D341Med (cell line): ENCODE measurements around the gene FXYD4.

Experiments
- DNase-seq: peaks from one replicate; pipeline ENCODE4 v3.0.0; 2012; ENCODE audit warnings: low spot score

Gene FXYD4

GRCh38 chr10:43344051-43344450 is 27.4 kb upstream of the FXYD4 start:
- no peak for DNase-seq

DNA sequence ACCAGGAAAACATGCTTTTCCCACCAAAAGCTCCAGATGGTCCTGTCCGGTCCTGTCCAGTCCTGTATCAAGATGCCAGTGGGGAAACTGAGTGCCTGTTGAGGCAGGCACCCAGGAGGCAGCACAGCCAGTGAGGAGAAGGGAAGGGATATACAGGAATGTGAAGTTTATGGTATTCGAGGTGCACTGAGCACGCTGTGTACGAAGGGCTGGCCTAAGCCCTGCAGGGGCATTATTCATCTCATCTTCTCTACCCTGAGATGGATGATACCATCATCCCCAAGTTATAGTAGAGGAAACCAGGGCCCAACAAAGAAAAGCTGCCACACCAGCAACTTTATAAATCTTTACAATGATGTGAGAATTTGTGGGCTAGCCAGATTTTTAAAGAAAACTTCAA is 23.4 kb upstream of the FXYD4 start:
- no peak for DNase-seq

DNA sequence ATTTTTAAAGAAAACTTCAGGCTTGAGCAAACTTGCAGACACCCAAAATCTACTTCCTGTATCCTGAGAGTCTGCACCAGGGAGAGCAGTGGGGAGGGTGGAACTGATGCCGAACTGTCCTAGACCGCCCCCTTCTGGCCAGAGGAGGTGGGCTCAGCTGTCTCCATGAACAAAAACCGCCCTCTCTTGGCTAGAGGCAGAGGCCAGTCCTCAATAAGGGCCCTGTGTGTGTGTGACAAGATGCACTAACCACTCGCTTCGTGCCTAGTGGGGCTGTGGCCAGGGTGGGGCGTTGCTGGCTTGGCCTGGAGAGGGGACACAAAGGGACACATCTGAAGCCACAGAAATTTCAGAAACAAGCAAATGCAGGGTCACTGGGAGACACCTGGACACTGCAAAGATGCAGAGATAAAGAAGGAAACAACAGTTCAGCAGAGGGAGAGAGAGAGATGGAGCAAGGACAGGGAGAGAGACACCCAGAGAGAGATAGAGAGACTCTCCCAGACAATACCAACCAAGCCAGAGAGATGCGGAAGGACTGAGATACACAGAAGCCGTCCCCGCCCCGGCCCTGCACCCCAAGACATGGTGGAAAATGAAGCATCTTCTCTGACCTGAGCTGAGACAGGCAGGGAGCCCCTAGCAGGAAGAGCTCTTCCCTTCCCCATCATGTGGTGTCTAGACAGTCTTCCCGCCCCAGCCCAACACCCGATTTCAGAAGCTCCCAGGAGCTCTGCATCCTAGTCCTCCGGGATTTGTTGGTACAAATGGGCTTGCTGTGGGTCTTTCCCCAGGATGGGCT is 22.7 kb upstream of the FXYD4 start:
- peak; percentile 93 for DNase-seq

GRCh38 chr10:43350156-43350555 is 21.3 kb upstream of the FXYD4 start:
- DNase-seq: no peak

GRCh38 chr10:43350686-43351085 is 20.8 kb upstream of the FXYD4 start:
- DNase-seq: no peak

- no peak for DNase-seq
Observed at GRCh38 chr10:43351301-43351700, 20.1 kb upstream of the FXYD4 start.

DNA sequence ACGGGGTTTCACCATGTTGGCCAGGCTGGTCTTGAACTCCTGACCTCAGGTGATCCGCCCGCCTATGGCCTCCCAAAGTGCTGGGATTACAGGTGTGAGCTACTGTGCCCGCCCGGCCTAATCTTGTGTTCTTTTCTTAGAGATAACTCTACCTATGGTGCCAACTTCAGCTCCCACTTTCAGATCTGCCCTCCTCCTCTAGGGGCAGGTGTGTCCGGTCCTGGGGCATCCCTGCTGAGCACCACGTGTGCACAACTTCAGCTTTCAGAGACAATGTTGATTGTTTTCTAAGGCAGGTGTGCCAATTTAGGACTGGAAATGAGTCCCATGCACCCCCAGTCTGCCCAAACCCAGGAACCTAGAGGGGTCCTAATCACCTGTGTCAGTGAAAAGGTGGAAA is 18.5 kb upstream of the FXYD4 start:
- DNase-seq: no peak

DNA sequence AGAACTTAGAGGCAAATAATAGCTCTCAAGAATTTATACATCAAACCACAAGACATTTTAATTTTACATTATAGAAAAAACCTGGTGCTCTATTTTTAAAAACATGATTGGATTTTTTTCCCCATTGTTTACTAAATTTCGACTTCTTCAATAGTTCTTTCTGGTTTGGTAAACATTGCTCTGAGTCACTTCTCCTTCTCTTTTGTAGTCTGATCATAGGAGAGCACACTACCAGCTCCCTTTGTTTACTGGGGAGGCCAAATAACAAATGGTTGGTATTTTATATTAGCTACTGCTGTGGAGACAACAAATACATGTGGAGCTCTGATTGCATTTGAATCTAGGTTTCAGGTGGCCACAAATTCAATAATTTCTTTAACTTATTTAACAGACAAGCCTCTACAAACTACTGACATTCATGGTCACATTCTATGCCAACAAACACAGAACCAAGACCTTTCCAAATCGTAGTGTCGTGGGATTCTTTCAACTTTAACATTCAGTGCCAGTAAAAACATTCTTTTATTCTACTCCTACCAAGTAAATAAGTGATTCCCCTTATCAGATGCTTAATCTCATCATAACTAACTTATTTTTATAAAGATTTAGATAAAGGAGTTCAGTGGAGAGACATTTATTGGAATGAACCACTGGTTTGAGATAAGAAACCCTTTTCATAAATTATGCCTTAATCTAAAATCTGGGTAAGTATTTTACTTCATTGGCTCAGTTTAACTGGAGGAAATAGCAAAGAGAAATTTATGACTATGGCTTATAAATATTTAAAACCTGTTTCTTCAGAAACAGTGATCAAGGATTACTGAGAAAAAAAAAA is 17.7 kb upstream of the FXYD4 start:
- DNase-seq: no peak

- DNase-seq: peak; percentile 17
Observed at GRCh38 chr10:43354330-43354635, 17.2 kb upstream of the FXYD4 start.

- DNase-seq: no peak
Observed at GRCh38 chr10:43354879-43355380, 16.5 kb upstream of the FXYD4 start.

DNA sequence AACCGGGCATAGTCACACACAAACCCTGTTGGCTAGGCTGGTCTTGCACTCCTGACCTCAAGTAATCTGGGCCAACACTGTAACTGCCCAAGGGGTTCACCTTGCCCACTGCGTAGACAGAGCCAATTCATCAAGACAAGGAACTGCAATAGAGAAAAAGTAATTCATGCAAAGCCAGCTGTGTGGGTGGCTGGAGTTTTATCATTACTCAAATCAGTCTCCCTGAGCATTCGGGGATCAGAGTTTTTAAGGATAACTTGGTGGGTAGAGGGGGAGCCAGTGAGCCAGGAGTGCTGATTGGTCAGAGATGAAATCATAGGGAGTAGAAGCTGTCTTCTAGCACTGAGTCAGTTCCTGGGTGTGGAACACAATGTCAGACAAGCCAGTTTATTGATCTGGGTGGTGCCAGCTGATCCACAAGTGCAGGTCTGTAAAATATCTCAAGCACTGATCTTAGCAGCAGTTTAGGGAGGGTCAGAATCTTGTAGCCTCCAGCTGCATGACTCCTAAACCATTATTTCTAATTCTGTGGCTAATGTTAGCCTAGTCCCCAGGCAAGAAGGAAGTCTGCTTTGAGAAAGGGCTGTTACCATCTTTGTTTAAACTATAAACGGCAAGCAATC is 15.6 kb upstream of the FXYD4 start:
- no peak for DNase-seq

- DNase-seq: peak; percentile 7
Observed at GRCh38 chr10:43360086-43360485, 11.3 kb upstream of the FXYD4 start.

DNA sequence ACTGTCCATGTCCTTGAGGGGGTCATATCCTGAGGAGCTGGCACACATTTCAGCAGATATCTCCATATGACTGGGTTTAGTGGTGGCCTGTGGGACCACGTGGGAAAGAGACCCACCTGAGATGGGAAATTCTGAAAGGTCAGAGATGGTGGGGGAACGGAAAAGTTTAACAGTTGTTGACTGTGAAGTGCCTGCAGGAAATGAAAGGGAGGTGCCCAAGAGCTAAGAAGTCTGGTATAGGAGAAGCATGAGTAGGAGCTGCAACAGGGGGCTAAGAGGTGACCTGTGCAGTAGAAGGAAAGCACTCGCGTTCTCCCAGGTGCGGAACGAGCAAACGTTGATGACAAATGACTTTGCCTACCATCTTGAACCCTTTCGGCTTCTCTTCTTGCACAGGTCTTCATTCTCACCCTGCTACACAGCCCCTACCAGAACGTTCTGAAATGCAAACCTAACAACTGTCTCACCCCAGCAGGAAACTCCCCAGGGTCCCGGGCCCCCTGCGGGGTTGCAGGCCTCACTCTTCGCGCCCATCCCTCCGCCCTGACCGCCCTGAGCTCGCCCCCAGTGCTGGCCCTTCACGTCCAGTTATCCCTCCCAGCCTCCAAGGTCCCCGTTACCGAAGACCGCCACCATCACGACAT is 9.8 kb upstream of the FXYD4 start:
- DNase-seq: peak; percentile 13

- DNase-seq: peak; percentile 49
Observed at GRCh38 chr10:43362191-43362839, 9.1 kb upstream of the FXYD4 start.

DNA sequence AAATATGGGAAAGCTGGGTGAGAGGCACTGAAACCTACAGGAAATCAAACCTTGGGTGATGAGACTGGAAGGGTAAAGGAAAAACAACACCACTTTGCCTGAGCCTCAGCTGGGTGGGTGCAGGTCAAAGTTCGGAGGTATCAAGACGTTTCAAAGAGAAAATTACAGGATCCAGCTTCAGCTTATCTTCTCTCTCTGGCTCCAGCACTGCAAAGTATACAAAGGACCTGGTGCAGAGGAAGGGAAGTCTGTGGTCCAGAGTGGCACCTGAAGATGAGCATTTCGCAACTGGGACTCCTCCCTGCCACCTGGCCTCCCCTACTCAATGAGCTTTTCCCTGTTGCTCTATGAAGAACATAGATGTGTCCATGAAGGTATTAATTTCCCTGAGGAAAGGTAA is 6.4 kb upstream of the FXYD4 start:
- peak; percentile 12 for DNase-seq

GRCh38 chr10:43369921-43370320 is 1.5 kb upstream of the FXYD4 start:
- DNase-seq: no peak

GRCh38 chr10:43370671-43371215 is 693 bp upstream of the FXYD4 start:
- DNase-seq: peak; percentile 33

DNA sequence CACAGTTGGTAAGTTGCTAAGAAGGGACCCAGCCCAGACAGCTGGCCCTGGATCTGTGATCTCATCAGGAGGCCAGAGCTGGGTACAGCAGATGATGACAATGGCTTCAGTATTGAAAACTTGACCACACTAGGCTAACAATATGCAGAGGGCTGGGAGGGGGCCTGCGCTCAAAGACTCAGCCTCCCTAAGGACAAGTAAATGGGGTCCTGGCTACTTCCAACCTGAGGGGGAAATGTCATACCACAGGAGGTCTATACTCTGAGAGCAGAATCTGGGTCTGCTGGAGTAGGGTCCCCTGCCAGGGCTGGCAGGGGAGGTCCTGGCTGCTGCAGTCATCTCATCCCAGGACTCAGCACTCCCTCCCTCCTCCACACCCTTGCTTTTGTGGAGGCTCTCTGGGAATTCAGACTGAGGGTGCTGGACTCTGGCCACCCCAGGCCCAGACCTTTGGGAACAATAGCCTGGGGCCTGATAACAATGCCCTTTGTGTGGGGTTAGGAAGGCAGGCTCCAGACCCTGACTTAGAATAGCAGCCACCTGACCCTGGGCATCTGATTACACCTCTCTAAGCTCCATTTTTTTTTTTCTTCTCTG is 1.4 kb downstream of the FXYD4 start:
- peak; percentile 34 for DNase-seq

DNA sequence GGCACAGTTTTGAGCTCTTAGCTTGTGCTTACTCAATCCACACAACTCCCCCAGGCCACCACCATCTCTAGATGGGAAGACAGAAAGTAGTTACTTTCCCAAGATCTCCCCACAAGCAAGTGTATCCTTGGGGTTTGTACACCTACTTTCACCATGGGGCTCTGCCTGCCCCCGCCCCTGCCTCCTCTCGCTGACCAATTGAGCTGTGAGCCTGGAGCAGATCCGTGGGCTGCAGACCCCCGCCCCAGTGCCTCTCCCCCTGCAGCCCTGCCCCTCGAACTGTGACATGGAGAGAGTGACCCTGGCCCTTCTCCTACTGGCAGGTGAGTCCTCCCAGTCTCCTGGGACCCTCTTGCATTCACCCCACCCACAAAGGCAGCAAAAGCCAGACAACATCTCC is 2.0 kb downstream of the FXYD4 start:
- DNase-seq: peak; percentile 28

DNA sequence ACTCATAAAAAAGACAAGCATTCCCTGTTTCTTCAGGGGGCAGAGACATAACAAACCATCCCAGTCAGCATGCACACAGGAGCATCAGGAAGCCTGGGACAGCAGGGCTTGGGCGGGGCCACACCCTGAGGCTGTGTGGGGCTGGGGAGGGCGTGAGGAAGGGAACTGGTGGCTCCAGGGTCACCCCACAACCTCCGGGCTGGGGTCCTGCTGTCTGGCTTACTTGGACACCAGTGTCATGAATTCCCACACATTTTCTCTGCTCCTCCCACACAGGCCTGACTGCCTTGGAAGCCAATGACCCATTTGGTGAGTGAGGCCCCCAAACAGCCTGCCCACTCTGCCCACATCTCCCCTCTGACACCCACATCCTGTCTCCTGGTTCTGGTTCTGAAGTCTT is 2.8 kb downstream of the FXYD4 start:
- DNase-seq: peak; percentile 36

DNA sequence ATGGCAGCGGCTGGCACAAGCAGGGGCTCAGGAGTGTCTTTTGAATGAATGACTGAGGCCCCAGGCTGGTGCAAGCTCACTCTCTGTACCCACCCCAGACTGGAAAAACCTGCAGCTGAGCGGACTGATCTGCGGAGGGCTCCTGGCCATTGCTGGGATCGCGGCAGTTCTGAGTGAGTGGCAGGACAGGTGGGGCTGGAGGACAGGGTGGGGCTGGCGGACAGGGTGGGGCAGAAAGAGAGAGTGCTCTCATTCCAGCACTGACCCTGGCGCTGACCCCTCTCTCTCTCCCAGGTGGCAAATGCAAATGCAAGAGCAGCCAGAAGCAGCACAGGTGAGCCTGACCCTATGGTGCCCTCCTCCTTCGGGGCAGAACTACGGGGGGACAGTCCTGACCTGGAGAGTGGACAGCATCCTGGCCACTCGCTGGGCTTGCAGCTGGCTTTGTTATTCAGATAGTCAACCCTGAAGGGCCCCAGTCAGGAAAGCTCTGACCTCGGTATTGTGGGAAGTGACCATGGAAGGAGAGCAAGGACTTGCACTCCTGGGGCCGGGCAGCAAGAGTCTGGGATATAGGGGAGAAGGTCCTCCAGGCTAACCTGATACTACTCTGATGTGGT is 4.1 kb downstream of the FXYD4 start:
- DNase-seq: peak; percentile 30
